ENCODE measurements around the gene BHLHE23. TPM values are rescaled to one million over a fixed set of nuclear protein-coding genes. Genes with fewer than 3 reads are reported as not detected.

BHLHE23 gene
- total RNA-seq, 1 experiment from 2014 or later: not detected

DNA sequence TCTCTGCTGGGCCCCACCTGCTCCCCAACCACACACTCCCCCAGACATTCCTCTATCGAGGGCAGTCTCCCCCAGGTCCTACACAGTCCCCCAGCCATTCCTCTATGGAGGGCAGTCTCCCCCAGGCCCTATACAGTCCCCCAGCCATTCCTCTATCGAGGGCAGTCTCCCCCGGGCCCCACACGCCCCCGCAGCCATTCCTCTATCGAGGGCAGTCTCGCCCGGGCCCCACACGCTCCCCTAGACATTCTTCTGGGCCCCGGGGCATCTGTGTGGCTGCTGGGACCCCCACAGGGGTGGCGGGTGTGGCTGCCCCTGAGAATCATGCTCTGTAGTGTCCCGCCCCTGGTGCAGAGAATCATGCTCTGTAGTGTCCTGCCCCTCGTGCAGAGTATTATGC is 43.6 kb upstream of the BHLHE23 start:
- BruUV-seq (replicated peaks): no TSS peak
- Mint-ChIP-seq H3K27me3 (ENCODE audit: unreplicated experiment) (peaks cover 88% of the 10 kb centered on the region), H3K9me3 (ENCODE audit: low read depth, unreplicated experiment) (no peaks in the 10 kb centered on the region), H3K4me1 (ENCODE audit: low read depth, unreplicated experiment) (no peaks in the 10 kb centered on the region), H3K36me3 (ENCODE audit: insufficient read depth, unreplicated experiment) (no peaks in the 10 kb centered on the region), H3K4me3 (ENCODE audit: low read depth, unreplicated experiment) (no peak overlapping the region), H3K27ac (ENCODE audit: unreplicated experiment) (no peak overlapping the region)
- CTCF ChIA-PET: no interaction called here
- TF ChIP-seq, protein P1, sequence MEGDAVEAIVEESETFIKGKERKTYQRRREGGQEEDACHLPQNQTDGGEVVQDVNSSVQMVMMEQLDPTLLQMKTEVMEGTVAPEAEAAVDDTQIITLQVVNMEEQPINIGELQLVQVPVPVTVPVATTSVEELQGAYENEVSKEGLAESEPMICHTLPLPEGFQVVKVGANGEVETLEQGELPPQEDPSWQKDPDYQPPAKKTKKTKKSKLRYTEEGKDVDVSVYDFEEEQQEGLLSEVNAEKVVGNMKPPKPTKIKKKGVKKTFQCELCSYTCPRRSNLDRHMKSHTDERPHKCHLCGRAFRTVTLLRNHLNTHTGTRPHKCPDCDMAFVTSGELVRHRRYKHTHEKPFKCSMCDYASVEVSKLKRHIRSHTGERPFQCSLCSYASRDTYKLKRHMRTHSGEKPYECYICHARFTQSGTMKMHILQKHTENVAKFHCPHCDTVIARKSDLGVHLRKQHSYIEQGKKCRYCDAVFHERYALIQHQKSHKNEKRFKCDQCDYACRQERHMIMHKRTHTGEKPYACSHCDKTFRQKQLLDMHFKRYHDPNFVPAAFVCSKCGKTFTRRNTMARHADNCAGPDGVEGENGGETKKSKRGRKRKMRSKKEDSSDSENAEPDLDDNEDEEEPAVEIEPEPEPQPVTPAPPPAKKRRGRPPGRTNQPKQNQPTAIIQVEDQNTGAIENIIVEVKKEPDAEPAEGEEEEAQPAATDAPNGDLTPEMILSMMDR (IDR thresholded peaks at IDR 0.05; ENCODE audit: unreplicated experiment): no peak
- intact Hi-C loops (cut with micrococcal nuclease; ENCODE audit: unreplicated experiment): no loop called here
- DNase-seq: no peak

DNA sequence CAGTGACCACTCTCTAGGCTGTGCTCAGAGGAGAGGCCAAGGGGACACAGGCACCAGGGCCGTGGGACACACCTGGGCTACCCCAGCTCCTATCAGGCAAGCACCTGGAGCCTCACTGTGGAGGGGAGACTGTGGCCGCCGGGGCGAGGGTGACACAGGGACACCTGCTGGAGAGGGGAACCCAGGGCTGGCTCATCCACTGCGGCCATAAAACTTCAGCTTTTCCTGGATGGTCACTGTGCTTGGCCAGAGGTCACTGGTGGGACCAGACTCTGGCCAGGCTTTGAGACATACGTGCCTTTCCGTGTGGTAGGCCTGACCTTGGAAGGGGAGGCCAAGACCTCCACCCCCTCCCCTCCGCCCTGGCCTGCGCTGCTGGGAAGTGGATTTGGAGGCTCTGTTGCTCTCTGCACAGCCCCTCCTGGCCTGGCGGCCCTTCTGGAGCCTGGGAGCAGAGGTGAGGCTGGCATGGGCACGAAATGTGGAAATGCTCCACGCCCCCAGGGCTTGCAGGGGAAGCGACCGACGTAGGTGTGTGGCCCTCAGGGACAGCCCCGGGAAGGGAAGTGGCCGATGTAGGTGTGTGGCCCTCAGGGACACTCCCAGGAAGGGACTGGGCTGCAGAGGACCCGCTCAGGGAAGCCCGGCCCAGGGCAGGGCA is 42.9 kb upstream of the BHLHE23 start:
- BruUV-seq (replicated peaks): no TSS peak
- intact Hi-C loops (cut with micrococcal nuclease; ENCODE audit: unreplicated experiment): no loop called here
- no peaks in the 10 kb centered on the region for H3K4me1 Mint-ChIP-seq (ENCODE audit: low read depth, unreplicated experiment)

DNA sequence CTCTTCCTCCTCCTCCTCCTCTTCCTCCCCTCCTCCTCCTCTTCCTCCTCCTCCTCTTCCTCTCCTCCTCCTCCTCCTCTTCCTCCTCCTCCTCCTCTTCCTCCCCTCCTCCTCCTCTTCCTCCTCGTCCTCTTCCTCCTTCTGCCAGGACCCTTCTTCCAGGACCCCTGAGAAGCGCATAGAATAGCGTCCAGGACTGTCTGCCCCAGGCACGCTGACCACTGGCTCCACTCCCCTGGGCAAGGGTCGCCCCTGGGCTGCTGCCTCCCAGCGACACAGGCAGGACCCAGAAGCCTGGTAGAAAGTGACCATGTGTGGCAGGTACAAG is 42.4 kb upstream of the BHLHE23 start:
- Mint-ChIP-seq H3K36me3 (ENCODE audit: insufficient read depth, unreplicated experiment) (no peaks in the 10 kb centered on the region), H3K4me3 (ENCODE audit: low read depth, unreplicated experiment) (no peak overlapping the region), H3K27ac (ENCODE audit: unreplicated experiment) (no peak overlapping the region), H3K27me3 (ENCODE audit: unreplicated experiment) (peaks cover 92% of the 10 kb centered on the region), H3K4me1 (ENCODE audit: low read depth, unreplicated experiment) (no peaks in the 10 kb centered on the region), H3K9me3 (ENCODE audit: low read depth, unreplicated experiment) (no peaks in the 10 kb centered on the region)
- intact Hi-C loops (cut with micrococcal nuclease; ENCODE audit: unreplicated experiment): no loop called here
- TF ChIP-seq, protein P1 (IDR thresholded peaks at IDR 0.05; ENCODE audit: unreplicated experiment): no peak
- CTCF ChIA-PET: no interaction called here
- BruUV-seq (replicated peaks): no TSS peak
- DNase-seq: no peak

More for the DNA sequence above, 42.9 kb upstream of the BHLHE23 start:
- no peaks in the 10 kb centered on the region for H3K36me3 Mint-ChIP-seq (ENCODE audit: insufficient read depth, unreplicated experiment)
- no peak for DNase-seq
- peaks cover 92% of the 10 kb centered on the region for H3K27me3 Mint-ChIP-seq (ENCODE audit: unreplicated experiment)
- H3K27ac Mint-ChIP-seq (ENCODE audit: unreplicated experiment): no peak overlapping the region
- no peaks in the 10 kb centered on the region for H3K9me3 Mint-ChIP-seq (ENCODE audit: low read depth, unreplicated experiment)
- TF ChIP-seq, protein P1 (IDR thresholded peaks at IDR 0.05; ENCODE audit: unreplicated experiment): no peak
- CTCF ChIA-PET: no interaction called here
- no peak overlapping the region for H3K4me3 Mint-ChIP-seq (ENCODE audit: low read depth, unreplicated experiment)

DNA sequence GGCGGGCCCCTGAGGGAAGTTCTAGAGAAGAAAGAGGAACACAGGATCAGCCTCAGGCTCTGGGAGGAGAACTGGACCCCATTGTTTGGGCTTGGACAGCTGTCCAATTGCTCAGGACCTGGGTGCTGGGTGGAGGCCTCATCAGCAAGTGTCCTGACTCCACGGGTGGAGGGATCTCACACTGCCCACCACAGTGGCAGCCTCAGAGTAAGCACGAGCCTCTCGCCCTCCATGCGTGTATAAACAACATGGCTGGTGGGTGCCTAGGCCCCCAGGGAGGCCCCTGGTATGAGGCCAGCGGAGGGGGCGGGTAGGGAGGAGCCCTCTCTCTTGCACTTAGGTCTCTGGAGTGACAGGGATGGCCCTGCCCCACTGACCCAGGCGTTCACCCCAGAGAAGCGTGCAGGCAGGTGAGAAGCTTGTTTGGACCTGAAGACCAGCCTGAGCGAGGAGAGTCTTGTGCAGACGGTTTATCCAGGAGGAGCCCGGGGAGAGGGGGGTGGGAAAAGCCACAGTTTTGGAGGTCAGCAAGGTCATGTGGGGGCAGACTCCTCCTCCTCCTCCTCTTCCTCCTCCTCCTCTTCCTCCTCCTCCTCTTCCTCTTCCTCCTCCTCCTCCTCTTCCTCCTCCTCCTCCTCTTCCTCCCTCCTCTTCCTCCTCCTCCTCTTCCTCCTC is 41.9 kb upstream of the BHLHE23 start:
- Mint-ChIP-seq H3K9me3 (ENCODE audit: low read depth, unreplicated experiment) (no peaks in the 10 kb centered on the region), H3K4me3 (ENCODE audit: low read depth, unreplicated experiment) (no peak overlapping the region), H3K27ac (ENCODE audit: unreplicated experiment) (no peak overlapping the region), H3K27me3 (ENCODE audit: unreplicated experiment) (peaks cover 92% of the 10 kb centered on the region), H3K36me3 (ENCODE audit: insufficient read depth, unreplicated experiment) (no peaks in the 10 kb centered on the region), H3K4me1 (ENCODE audit: low read depth, unreplicated experiment) (no peaks in the 10 kb centered on the region)
- no TSS peak for BruUV-seq (replicated peaks)
- no peak for DNase-seq
- CTCF ChIA-PET: interaction anchor here (1.1 kb wide), 2 partner anchors 24 to 40 kb away, joined by 3 to 4 read pairs; no protein-coding TSS in a partner anchor
- intact Hi-C loops (cut with micrococcal nuclease; ENCODE audit: unreplicated experiment): no loop called here
- TF ChIP-seq, protein P1 (IDR thresholded peaks at IDR 0.05; ENCODE audit: unreplicated experiment): no peak
